ENCODE results near the gene SMIM7. TPM values are rescaled to one million over a fixed set of nuclear protein-coding genes. Genes with fewer than 3 reads are reported as not detected.

The SMIM7 gene
- total and polyA plus RNA-seq, 2 experiments from 2014 or later: 79.0 to 89.9 TPM

DNA sequence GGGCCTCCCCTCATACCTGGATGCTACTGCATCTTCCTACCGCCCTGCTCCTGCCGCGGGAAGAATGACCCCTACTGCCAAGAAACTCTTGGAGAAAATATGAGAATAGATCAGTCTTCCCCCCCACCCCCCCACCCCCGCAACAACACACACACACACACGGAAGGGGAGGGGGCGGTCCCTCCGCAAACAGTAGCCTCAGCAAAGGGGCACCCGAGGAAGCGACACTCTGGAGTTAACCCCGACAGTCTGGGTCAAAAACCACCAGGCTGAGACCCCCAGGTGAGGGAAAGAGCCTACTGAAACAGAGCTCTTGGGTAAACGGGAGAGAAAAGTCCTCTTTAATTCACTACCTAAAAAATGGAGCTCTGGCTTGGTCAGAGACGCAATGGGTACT is 33.1 kb downstream of the SMIM7 start:
- Histone ChIP-seq H3K9ac (peak overlapping the region; percentile 92), H3K79me2 (ENCODE audit: insufficient read depth) (peaks cover 70% of the 10 kb centered on the region), H4K20me1 (ENCODE audit: insufficient read depth) (peaks cover 28% of the 10 kb centered on the region; the same call in 1 of the 2 replicates), H3K4me2 (ENCODE audit: unreplicated experiment) (peak overlapping the region; percentile 95), H3K4me1 (ENCODE audit: insufficient read depth) (peaks cover 8% of the 10 kb centered on the region), H3K9me3 (ENCODE audit: low read depth) (no peaks in the 10 kb centered on the region), H3F3A (ENCODE audit: insufficient read depth) (peaks cover 14% of the 10 kb centered on the region), H2AFZ (peak overlapping the region; percentile 32; the same call in 1 of the 2 replicates), H3K4me3 (peak overlapping the region; percentile 98), H3K9me2 (ENCODE audit: insufficient read depth) (no peaks in the 10 kb centered on the region), H3K36me3 (ENCODE audit: low read depth) (no peaks in the 10 kb centered on the region), H3K27ac (peak overlapping the region; percentile 72), H3K27me3 (replicated peaks; ENCODE audit: insufficient read depth) (no peaks in the 10 kb centered on the region)
- in situ Hi-C loops (cut with MboI): no loop called here
- DNase-seq: peak; percentile 43
- WGBS, 2 experiments (ENCODE audit: low coverage in 1 of 2, low lambda C conversion rate in 2 of 2, missing lambda C conversion rate in 2 of 2): 2% methylated on average over 12 of the region's 12 CpGs
- TF ChIP-seq EZH2phosphoT487 (IDR thresholded peaks at IDR 0.05; ENCODE audit: insufficient read depth, low read depth): no peak
- no peak for TF ChIP-seq EZH2 (IDR thresholded peaks at IDR 0.05; ENCODE audit: insufficient read depth, poor library complexity, severe bottlenecking)

DNA sequence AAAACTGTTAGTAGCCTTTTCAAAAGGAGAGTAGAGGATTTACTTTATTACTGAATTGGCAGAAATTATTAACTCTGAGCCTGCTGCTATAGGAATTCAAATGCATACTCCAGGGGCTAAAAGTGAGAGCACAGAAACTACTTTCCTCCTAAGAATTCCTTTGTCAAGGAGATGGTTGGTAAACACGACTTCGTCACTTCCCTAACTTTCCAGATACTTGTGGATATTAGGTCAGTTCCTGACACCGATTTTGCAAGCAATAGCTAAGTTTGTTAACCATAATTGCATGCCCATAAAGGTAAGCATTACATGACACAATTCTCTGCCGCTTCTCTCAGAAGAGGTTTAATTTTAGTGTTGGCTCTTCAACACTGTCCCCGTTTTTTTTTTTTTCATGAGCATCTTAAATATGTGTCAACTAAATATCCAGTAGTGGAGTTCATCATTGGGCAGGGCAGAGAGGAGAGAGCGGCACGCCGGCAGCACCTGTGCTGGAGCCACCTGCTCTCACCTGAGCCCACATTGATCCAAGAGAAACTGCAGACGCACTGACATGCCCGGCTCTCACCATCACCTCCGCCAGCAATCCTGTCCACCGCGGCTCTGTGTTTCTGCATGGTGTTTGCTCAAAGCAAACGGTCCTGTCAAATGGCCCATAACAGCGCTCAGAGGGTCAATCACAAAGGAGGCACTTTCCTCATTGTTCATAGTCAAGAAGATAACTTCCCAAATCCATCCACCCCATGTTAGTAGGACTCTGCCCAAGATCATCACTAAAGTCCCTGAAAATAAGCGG is 34.6 kb downstream of the SMIM7 start:
- DNase-seq: no peak
- Histone ChIP-seq H3F3A (ENCODE audit: insufficient read depth) (peaks cover 14% of the 10 kb centered on the region), H3K79me2 (ENCODE audit: insufficient read depth) (peaks cover 75% of the 10 kb centered on the region), H3K9me2 (ENCODE audit: insufficient read depth) (no peaks in the 10 kb centered on the region), H2AFZ (no peak overlapping the region), H3K27me3 (replicated peaks; ENCODE audit: insufficient read depth) (no peaks in the 10 kb centered on the region), H4K20me1 (ENCODE audit: insufficient read depth) (peaks cover 32% of the 10 kb centered on the region; the same call in 1 of the 2 replicates), H3K4me1 (ENCODE audit: insufficient read depth) (peaks cover 8% of the 10 kb centered on the region), H3K9ac (no peak overlapping the region), H3K27ac (no peak overlapping the region), H3K4me3 (no peak overlapping the region), H3K36me3 (ENCODE audit: low read depth) (no peaks in the 10 kb centered on the region), H3K9me3 (ENCODE audit: low read depth) (no peaks in the 10 kb centered on the region), H3K4me2 (ENCODE audit: unreplicated experiment) (no peak overlapping the region)
- 86 to 87% methylated on average over 16 of the region's 16 CpGs for WGBS, 2 experiments (ENCODE audit: low coverage in 1 of 2, low lambda C conversion rate in 2 of 2, missing lambda C conversion rate in 2 of 2)
- TF ChIP-seq EZH2phosphoT487 (IDR thresholded peaks at IDR 0.05; ENCODE audit: insufficient read depth, low read depth) (no peak), EZH2 (IDR thresholded peaks at IDR 0.05; ENCODE audit: insufficient read depth, poor library complexity, severe bottlenecking) (no peak)
- in situ Hi-C loops (cut with MboI): no loop called here

DNA sequence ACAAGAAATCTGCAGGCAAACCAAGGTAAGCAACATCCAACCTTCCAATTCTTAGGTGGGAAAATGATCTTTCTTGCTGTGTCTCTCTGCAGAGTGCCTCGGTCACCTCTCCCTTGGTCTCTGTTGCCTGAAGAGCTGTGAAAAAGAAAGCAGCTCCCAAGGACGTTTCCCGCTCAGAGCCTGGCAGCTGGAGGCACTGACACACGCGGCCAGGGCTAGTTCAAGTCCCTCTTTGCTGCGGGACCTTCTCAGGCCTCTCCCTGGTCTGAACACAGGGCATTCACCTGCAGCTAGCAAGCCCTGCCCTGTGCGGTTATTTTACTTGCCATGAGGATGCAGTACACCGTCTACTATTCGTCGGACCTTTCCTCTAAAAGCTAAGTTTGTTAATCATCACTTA is 35.7 kb downstream of the SMIM7 start:
- H3K4me1 ChIP-seq (ENCODE audit: insufficient read depth): peaks cover 20% of the 10 kb centered on the region
- H3K4me3 ChIP-seq: no peak overlapping the region
- 80 to 83% methylated on average over 10 of the region's 10 CpGs for WGBS, 2 experiments (ENCODE audit: low coverage in 1 of 2, low lambda C conversion rate in 2 of 2, missing lambda C conversion rate in 2 of 2)
- no peaks in the 10 kb centered on the region for H3K9me2 ChIP-seq (ENCODE audit: insufficient read depth)
- no peak overlapping the region for H3K4me2 ChIP-seq (ENCODE audit: unreplicated experiment)
- no peak overlapping the region for H3K9ac ChIP-seq
- TF ChIP-seq EZH2 (IDR thresholded peaks at IDR 0.05; ENCODE audit: insufficient read depth, poor library complexity, severe bottlenecking): no peak
- no peak for TF ChIP-seq EZH2phosphoT487 (IDR thresholded peaks at IDR 0.05; ENCODE audit: insufficient read depth, low read depth)
- no peak for DNase-seq
- no peak overlapping the region for H3K27ac ChIP-seq
- H3K27me3 ChIP-seq (replicated peaks; ENCODE audit: insufficient read depth): no peaks in the 10 kb centered on the region
- in situ Hi-C loops (cut with MboI): no loop called here
- H3K9me3 ChIP-seq (ENCODE audit: low read depth): no peaks in the 10 kb centered on the region
- no peak overlapping the region for H2AFZ ChIP-seq
- peaks cover 33% of the 10 kb centered on the region; the same call in 1 of the 2 replicates for H4K20me1 ChIP-seq (ENCODE audit: insufficient read depth)
- H3K79me2 ChIP-seq (ENCODE audit: insufficient read depth): peaks cover 86% of the 10 kb centered on the region
- H3K36me3 ChIP-seq (ENCODE audit: low read depth): no peaks in the 10 kb centered on the region
- peaks cover 4% of the 10 kb centered on the region; the same call in 1 of the 2 replicates for H3F3A ChIP-seq (ENCODE audit: insufficient read depth)

DNA sequence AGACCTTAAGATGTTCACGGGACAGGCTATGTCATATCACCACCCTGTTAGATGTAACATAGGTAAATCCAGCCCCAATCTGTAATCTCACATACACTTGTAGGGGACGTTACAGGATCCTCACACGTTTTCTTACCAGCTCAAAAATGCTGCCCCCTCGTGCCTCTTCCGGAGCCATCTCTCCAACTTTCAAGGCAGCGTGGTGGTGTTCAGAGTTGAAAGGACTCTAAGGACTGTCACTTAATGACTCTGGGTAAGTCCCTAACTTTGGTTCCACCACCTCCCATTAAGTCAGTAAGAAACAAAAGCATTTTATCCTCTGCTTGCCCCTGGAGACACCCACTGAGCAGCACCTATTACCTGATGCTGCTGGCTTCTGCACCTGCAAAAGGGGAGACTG is 36.4 kb downstream of the SMIM7 start:
- Histone ChIP-seq H3K4me3 (no peak overlapping the region), H3K9me2 (ENCODE audit: insufficient read depth) (no peaks in the 10 kb centered on the region), H3K9ac (no peak overlapping the region), H3K27ac (no peak overlapping the region), H2AFZ (no peak overlapping the region), H3K27me3 (replicated peaks; ENCODE audit: insufficient read depth) (no peaks in the 10 kb centered on the region), H3K36me3 (ENCODE audit: low read depth) (no peaks in the 10 kb centered on the region), H4K20me1 (ENCODE audit: insufficient read depth) (peaks cover 37% of the 10 kb centered on the region; the same call in 1 of the 2 replicates), H3K4me2 (ENCODE audit: unreplicated experiment) (no peak overlapping the region), H3K9me3 (ENCODE audit: low read depth) (no peaks in the 10 kb centered on the region), H3K4me1 (ENCODE audit: insufficient read depth) (peaks cover 22% of the 10 kb centered on the region), H3F3A (ENCODE audit: insufficient read depth) (no peaks in the 10 kb centered on the region), H3K79me2 (ENCODE audit: insufficient read depth) (peaks cover 93% of the 10 kb centered on the region)
- WGBS, 2 experiments (ENCODE audit: low coverage in 1 of 2, low lambda C conversion rate in 2 of 2, missing lambda C conversion rate in 2 of 2): 52 to 54% methylated on average over 6 of the region's 6 CpGs
- no peak for DNase-seq
- in situ Hi-C loops (cut with MboI): no loop called here
- no peak for TF ChIP-seq EZH2phosphoT487 (IDR thresholded peaks at IDR 0.05; ENCODE audit: insufficient read depth, low read depth)
- no peak for TF ChIP-seq EZH2 (IDR thresholded peaks at IDR 0.05; ENCODE audit: insufficient read depth, poor library complexity, severe bottlenecking)

Measured in GM23248 (cell line).